Calu3 (cell line): ENCODE results near the gene FAR2. TPM values are rescaled to one million over a fixed set of nuclear protein-coding genes. Genes with fewer than 3 reads are reported as not detected.

ENCODE experiments used
- Bru-seq: library from RNA; stranded (reverse); fragments of 400-500 nt; gene quantifications from one replicate; lab custom pipeline; 2021; lab: Mats Ljungman, UMichigan
- BruChase-seq, 2 experiments: library from RNA; stranded (reverse); fragments of 400-500 nt; gene quantifications; one replicate each; lab custom pipeline; 2021; lab: Mats Ljungman, UMichigan
- BruUV-seq: library from RNA; stranded (reverse); fragments of 400-500 nt; replicated peaks from 2 replicates; lab custom pipeline; 2021; lab: Mats Ljungman, UMichigan
- CTCF ChIA-PET: fragments of 300-600 bp; sonication (Branson Sonifier 250); formaldehyde crosslinking; loops from one replicate; lab custom pipeline; 2022; ENCODE audit warnings: antibody characterized with exemption; lab: Charles Lee
- DNase-seq: peaks from one replicate; pipeline ENCODE4 v3.0.0; 2022
- H3K27ac Mint-ChIP-seq: one replicate; pipeline ENCODE4 v1.8.0; 2022; ENCODE audit warnings: mixed read lengths; ENCODE audit not compliant: unreplicated experiment
- H3K27me3 Mint-ChIP-seq: one replicate; pipeline ENCODE4 v1.8.0; 2022; ENCODE audit warnings: mixed read lengths; ENCODE audit not compliant: unreplicated experiment
- H3K36me3 Mint-ChIP-seq: one replicate; pipeline ENCODE4 v1.8.0; 2022; ENCODE audit warnings: mild to moderate bottlenecking, moderate library complexity, mixed read lengths; ENCODE audit not compliant: insufficient read depth, unreplicated experiment
- H3K4me1 Mint-ChIP-seq: one replicate; pipeline ENCODE4 v1.8.0; 2022; ENCODE audit warnings: mild to moderate bottlenecking, low read depth, mixed read lengths; ENCODE audit not compliant: unreplicated experiment
- H3K4me3 Mint-ChIP-seq: one replicate; pipeline ENCODE4 v1.8.0; 2022; ENCODE audit warnings: mild to moderate bottlenecking, low read depth, moderate library complexity, mixed read lengths; ENCODE audit not compliant: unreplicated experiment
- H3K9me3 Mint-ChIP-seq: one replicate; pipeline ENCODE4 v1.8.0; 2022; ENCODE audit warnings: low read depth, mixed read lengths; ENCODE audit not compliant: unreplicated experiment
- CTCF ChIP-seq: fragments of 200-600 bp; IDR thresholded peaks from one replicate; pipeline ENCODE4 v1.8.0; 2022; ENCODE audit warnings: antibody characterized with exemption; ENCODE audit not compliant: unreplicated experiment
- intact Hi-C: fragments of 100-400 bp; cut with micrococcal nuclease; formaldehyde crosslinking; loops from one replicate; pipeline ENCODE4 v1.10.0; 2022; ENCODE audit not compliant: unreplicated experiment
- long read RNA-seq: library from polyadenylated mRNA; stranded (forward); transcript quantifications from one replicate; pipeline ENCODE4 v2.0.0, GENCODE V29; 2022
- total RNA-seq: library from RNA; stranded (reverse); gene quantifications from 2 replicates; pipeline ENCODE4 v1.2.3, GENCODE V29; 2022

Gene FAR2
- 20.8 and 24.0 TPM in 2 replicates for total RNA-seq
- percentile 67 among the genes with signal in this experiment for Bru-seq, nascent RNA
- percentile 60 among the genes with signal in this experiment for BruChase-seq, experiment 1, labeled RNA remaining after a 6-hour chase
- percentile 59 among the genes with signal in this experiment for BruChase-seq, experiment 2, labeled RNA remaining after a 2-hour chase
- long read RNA-seq, transcript FAR2-202 (12 exons, 3,616 nt) = major isoform, 18 of 29 reads
- long read RNA-seq, partial matches to known transcripts = 0 of 29 reads
- long read RNA-seq, other reads (novel, unspliced or antisense) = 11 of 29 reads

GRCh38 chr12:29148911-29149690, at the start of gene FAR2:
TSS of gene FAR2 (plus strand) at chr12:29149278. CDS start at chr12:29270450, 121,172 bp downstream.
- no peak for TF ChIP-seq CTCF
- CTCF ChIA-PET = interaction anchor here (0.7 to 0.8 kb wide), 2 partner anchors 98 to 1297 kb away, joined by 3 to 5 read pairs; no protein-coding TSS in a partner anchor
- H3K27ac Mint-ChIP-seq = peak within 1 kb of the TSS; percentile 99
- no peaks in the 10 kb centered on the region for H3K27me3 Mint-ChIP-seq
- BruUV-seq = no TSS peak
- H3K9me3 Mint-ChIP-seq = no peaks in the 10 kb centered on the region
- peaks cover 22% of the 10 kb centered on the region for H3K36me3 Mint-ChIP-seq
- DNase-seq = peak; percentile 76
- H3K4me3 Mint-ChIP-seq = peak within 1 kb of the TSS; percentile 98
- intact Hi-C loops = loop anchor here (2.0 to 10.0 kb wide), 3 partner anchors 40 to 166 kb away; no protein-coding TSS in a partner anchor
- H3K4me1 Mint-ChIP-seq = peaks cover 12% of the 10 kb centered on the region

DNA sequence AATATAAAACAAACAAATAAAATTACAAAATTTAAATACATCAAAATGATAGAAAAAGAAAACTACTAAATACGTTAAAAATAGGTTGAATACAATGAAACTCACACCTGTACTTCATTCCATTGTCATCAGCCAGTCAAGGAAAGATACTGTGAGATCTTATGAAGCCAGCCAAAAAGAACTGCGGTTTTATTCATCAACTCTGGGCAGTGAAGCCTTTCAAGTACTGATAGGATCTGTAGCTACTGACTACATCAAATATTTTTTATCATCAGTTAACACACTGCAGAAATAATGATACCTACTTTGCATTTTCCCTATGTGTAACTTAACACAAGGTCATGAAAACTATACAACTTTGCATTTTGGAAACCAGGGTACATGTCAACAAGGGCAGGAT, 46.3 kb upstream of the FAR2 start:
- H3K27me3 Mint-ChIP-seq = no peaks in the 10 kb centered on the region
- no peak overlapping the region for H3K27ac Mint-ChIP-seq
- H3K4me1 Mint-ChIP-seq = peaks cover 9% of the 10 kb centered on the region
- no peaks in the 10 kb centered on the region for H3K36me3 Mint-ChIP-seq
- no TSS peak for BruUV-seq
- CTCF ChIA-PET = no interaction called here
- TF ChIP-seq CTCF = no peak
- no peak overlapping the region for H3K4me3 Mint-ChIP-seq
- DNase-seq = no peak
- intact Hi-C loops = no loop called here
- peaks cover 4% of the 10 kb centered on the region for H3K9me3 Mint-ChIP-seq

GRCh38 chr12:29103539-29103974, 45.5 kb upstream of the FAR2 start:
- Mint-ChIP-seq H3K9me3 (peaks cover 4% of the 10 kb centered on the region), H3K4me1 (peaks cover 9% of the 10 kb centered on the region), H3K27ac (no peak overlapping the region), H3K27me3 (no peaks in the 10 kb centered on the region), H3K36me3 (no peaks in the 10 kb centered on the region), H3K4me3 (peak overlapping the region; percentile 8)
- intact Hi-C loops = no loop called here
- no peak for DNase-seq
- no TSS peak for BruUV-seq
- no peak for TF ChIP-seq CTCF
- CTCF ChIA-PET = no interaction called here

DNA sequence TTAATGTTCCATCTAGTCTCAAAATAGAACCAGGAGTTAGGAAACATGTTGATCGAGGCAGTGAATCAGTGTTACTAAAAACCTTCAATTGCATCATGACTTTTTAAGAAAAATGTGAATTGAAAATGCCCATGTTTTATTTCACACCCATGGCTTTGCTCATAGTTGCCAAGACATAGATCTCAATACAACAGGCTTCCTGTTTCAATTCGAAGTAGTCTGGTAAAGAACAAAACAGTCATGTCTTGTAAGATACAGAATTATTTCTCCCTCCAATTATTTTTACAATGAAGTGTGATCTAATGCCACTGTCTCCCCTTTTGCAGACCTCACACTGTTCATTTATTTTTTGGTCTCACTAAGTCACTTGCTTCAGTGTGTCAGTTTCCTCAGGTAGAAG, 44.6 kb upstream of the FAR2 start:
- no TSS peak for BruUV-seq
- H3K9me3 Mint-ChIP-seq = peaks cover 4% of the 10 kb centered on the region
- no peaks in the 10 kb centered on the region for H3K36me3 Mint-ChIP-seq
- no peaks in the 10 kb centered on the region for H3K27me3 Mint-ChIP-seq
- H3K27ac Mint-ChIP-seq = no peak overlapping the region
- H3K4me3 Mint-ChIP-seq = no peak overlapping the region
- intact Hi-C loops = no loop called here
- H3K4me1 Mint-ChIP-seq = peaks cover 9% of the 10 kb centered on the region
- no peak for DNase-seq
- CTCF ChIA-PET = interaction anchor here (1.1 kb wide), 1 partner anchor 30 kb away, joined by 4 read pairs; no protein-coding TSS in a partner anchor
- no peak for TF ChIP-seq CTCF
